HepG2 (cell line): ENCODE data around the gene TGFA. TPM values are rescaled to one million over a fixed set of nuclear protein-coding genes. Genes with fewer than 3 reads are reported as not detected.

Source experiments
- ATAC-seq: fragments of 200-7000 bp; cut with Tn5 transposase; 3 replicates; pipeline ENCODE4 v1.9.1; 2020; ENCODE audit warnings: mild to moderate bottlenecking, moderate library complexity
- BruUV-seq: library from RNA; stranded (reverse); fragments of 400-500 nt; replicated peaks from 2 replicates; lab custom pipeline; 2021; lab: Mats Ljungman, UMichigan
- CTCF ChIA-PET: fragments of 300-600 bp; formaldehyde crosslinking; extraction: SDS; loops from one replicate; lab custom pipeline; 2021; ENCODE audit warnings: low total read pairs, inconsistent platforms, low intra/inter-chr PET ratio; lab: Yijun Ruan, JAX
- POLR2A ChIA-PET: fragments of 350-600 bp; sonication (Branson Sonifier 250); formaldehyde crosslinking; loops from one replicate; lab custom pipeline; 2020; ENCODE audit warnings: antibody characterized with exemption, inconsistent platforms; lab: Yijun Ruan, JAX
- DNase-seq: peaks from one replicate; pipeline ENCODE4 v3.0.0-alpha.2; 2015; ENCODE audit warnings: low spot score
- FAIRE-seq: peaks from 3 replicates; lab custom pipeline; 2011; peaks lifted over from hg19 to GRCh38; lab: Jason Lieb, UNC
- H2AFZ ChIP-seq: one replicate; pipeline ENCODE4 v1.6.1; 2011; ENCODE audit warnings: low read length, inconsistent platforms
- H3K27ac ChIP-seq: fragments of 300-600 bp; 3 replicates; pipeline ENCODE4 v1.8.0; 2011; ENCODE audit warnings: mixed run types, mild to moderate bottlenecking, mixed read lengths, low read length, inconsistent platforms; ENCODE audit not compliant: insufficient read depth; ENCODE audit errors: extremely low read length
- H3K27me3 ChIP-seq, 2 experiments: fragments of 200-600 bp in 1 of 2; 2 replicates in 1 of 2; 3 replicates in 1 of 2; pipeline versions ENCODE4 v1.6.0 to v1.8.0; 2011; ENCODE audit warnings: low read length in 2 of 2, mild to moderate bottlenecking in 2 of 2, moderate library complexity in 2 of 2, inconsistent platforms in 1 of 2; ENCODE audit not compliant: insufficient read depth in 2 of 2, control insufficient read depth in 1 of 2
- H3K36me3 ChIP-seq, 2 experiments: fragments of 200-600 bp in 1 of 2; replicated peaks in 1 of 2; 2 replicates in 1 of 2; 3 replicates in 1 of 2; pipeline versions ENCODE4 v1.5.1 to v1.8.0; 2011; ENCODE audit warnings: low read length in 2 of 2, inconsistent platforms in 1 of 2; ENCODE audit not compliant: insufficient read depth in 2 of 2, control insufficient read depth in 1 of 2
- H3K4me1 ChIP-seq: 2 replicates; pipeline ENCODE4 v1.5.1; 2012; ENCODE audit warnings: low read length, inconsistent platforms; ENCODE audit not compliant: insufficient read depth
- H3K4me2 ChIP-seq: 2 replicates; pipeline ENCODE4 v1.6.0; 2011; ENCODE audit warnings: low read depth, low read length, inconsistent platforms
- H3K4me3 ChIP-seq, 3 experiments: fragments of 200-600 bp in 1 of 3; sonication (generic), shearing (Covaris generic) in 1 of 3; replicated peaks in 1 of 3; 2 replicates each; pipeline ENCODE4 v1.5.1; 2011 to 2016; ENCODE audit warnings: low read length in 3 of 3, inconsistent platforms in 2 of 3, low read depth in 2 of 3, mild to moderate bottlenecking in 2 of 3, control low read depth in 1 of 3, mixed read lengths in 1 of 3; ENCODE audit not compliant: insufficient read depth in 1 of 3
- H3K79me2 ChIP-seq: one replicate; pipeline ENCODE4 v1.6.1; 2011; ENCODE audit warnings: low read length, inconsistent platforms; ENCODE audit not compliant: insufficient read depth
- H3K9ac ChIP-seq: 2 replicates; pipeline ENCODE4 v1.6.0; 2011; ENCODE audit warnings: mild to moderate bottlenecking, low read depth, low read length, inconsistent platforms; ENCODE audit not compliant: insufficient read depth
- H3K9me3 ChIP-seq: 2 replicates; pipeline ENCODE4 v1.5.1; 2012; ENCODE audit warnings: mild to moderate bottlenecking, low read length
- H4K20me1 ChIP-seq: 2 replicates; pipeline ENCODE4 v1.6.0; 2011; ENCODE audit warnings: inconsistent platforms, mild to moderate bottlenecking, low read length, moderate library complexity; ENCODE audit not compliant: insufficient read depth
- ATF4 ChIP-seq, 2 experiments: fragments of 450-650 bp in 1 of 2; sonication (generic) in 1 of 2; formaldehyde crosslinking; IDR thresholded peaks; 2 replicates each; pipeline versions ENCODE4 v1.5.0 to v1.8.0; 2020 to 2022; ENCODE audit warnings: mild to moderate bottlenecking in 1 of 2, missing genetic modification reagents in 1 of 2
- FOXK2 ChIP-seq: fragments of 450-650 bp; IDR thresholded peaks from 2 replicates; pipeline ENCODE4 v1.6.1; 2016
- FOXO1 ChIP-seq: sonication (generic); formaldehyde crosslinking; IDR thresholded peaks from 2 replicates; pipeline ENCODE4 v1.4.0; 2020; ENCODE audit warnings: missing genetic modification reagents
- FOXO4 ChIP-seq: sonication (generic); formaldehyde crosslinking; conservative IDR thresholded peaks from 2 replicates; pipeline ENCODE4 v1.8.1; 2023; ENCODE audit warnings: missing genetic modification reagents
- HNRNPUL1 ChIP-seq: fragments of 200-400 bp; formaldehyde crosslinking; IDR thresholded peaks from 2 replicates; pipeline ENCODE4 v1.6.1; 2017; ENCODE audit warnings: low read depth, mild to moderate bottlenecking, low read length, moderate library complexity
- KDM3A ChIP-seq: IDR thresholded peaks from 2 replicates; pipeline ENCODE4 v1.6.1; 2018; ENCODE audit warnings: low read depth, missing compliant biosample characterization
- MAX ChIP-seq: IDR thresholded peaks from 2 replicates; pipeline ENCODE4 v1.6.1; 2012; ENCODE audit warnings: inconsistent platforms
- NFYB ChIP-seq: sonication (generic); formaldehyde crosslinking; IDR thresholded peaks from 2 replicates; pipeline ENCODE4 v1.4.0; 2020; ENCODE audit warnings: missing genetic modification reagents
- PCBP2 ChIP-seq: fragments of 200-400 bp; formaldehyde crosslinking; optimal IDR thresholded peaks from 2 replicates; pipeline ENCODE3; 2018; ENCODE audit warnings: low read length, low read depth; ENCODE audit not compliant: poor library complexity, severe bottlenecking
- RARG ChIP-seq: sonication (generic); formaldehyde crosslinking; IDR thresholded peaks from 2 replicates; pipeline ENCODE4 v1.4.0; 2020; ENCODE audit warnings: low read depth, mild to moderate bottlenecking, missing genetic modification reagents
- RFX1 ChIP-seq: fragments of 450-650 bp; IDR thresholded peaks from 2 replicates; pipeline ENCODE4 v1.6.1; 2017
- SALL2 ChIP-seq: sonication (generic); formaldehyde crosslinking; IDR thresholded peaks from 2 replicates; pipeline ENCODE4 v1.8.1; 2023; ENCODE audit warnings: mild to moderate bottlenecking, missing genetic modification reagents, inconsistent platforms
- SKI ChIP-seq: fragments of 450-650 bp; IDR thresholded peaks from one replicate; pipeline ENCODE4 v1.6.1; 2018; ENCODE audit warnings: mild to moderate bottlenecking; ENCODE audit not compliant: partially characterized antibody
- TBP ChIP-seq: sonication (generic); formaldehyde crosslinking; IDR thresholded peaks from 2 replicates; pipeline ENCODE4 v1.5.0; 2020; ENCODE audit warnings: missing genetic modification reagents
- THAP8 ChIP-seq: sonication (generic); formaldehyde crosslinking; IDR thresholded peaks from 2 replicates; pipeline ENCODE4 v1.5.1; 2020; ENCODE audit warnings: missing genetic modification reagents, mild to moderate bottlenecking, borderline replicate concordance
- U2AF2 ChIP-seq: fragments of 200-400 bp; formaldehyde crosslinking; IDR thresholded peaks from 2 replicates; pipeline ENCODE4 v1.6.1; 2017; ENCODE audit warnings: low read depth, mild to moderate bottlenecking, low read length
- ZNF546 ChIP-seq: sonication (generic); formaldehyde crosslinking; conservative IDR thresholded peaks from 2 replicates; pipeline ENCODE4 v1.8.1; 2023; ENCODE audit warnings: mild to moderate bottlenecking, missing genetic modification reagents
- ZNF598 ChIP-seq: sonication (generic); formaldehyde crosslinking; IDR thresholded peaks from 2 replicates; pipeline ENCODE4 v1.5.1; 2020; ENCODE audit warnings: mild to moderate bottlenecking, missing genetic modification reagents, borderline replicate concordance
- ZNF790 ChIP-seq: sonication (generic); formaldehyde crosslinking; IDR thresholded peaks from 2 replicates; pipeline ENCODE4 v1.8.0; 2022; ENCODE audit warnings: missing genetic modification reagents, mild to moderate bottlenecking, borderline replicate concordance
- WGBS: methylation state at CpG from one replicate; pipeline ENCODE4 v1.1.6; 2017; ENCODE audit warnings: low lambda C conversion rate; 5-methylcytosine and 5-hydroxymethylcytosine counted together
- in situ Hi-C: cut with HindIII; loops from 2 replicates; pipeline ENCODE4 v1.10.0; 2017; ENCODE audit warnings: low pct_unique_long_range_greater_than_20kb; ENCODE audit not compliant: extremely low pct_ligation_motif_present
- intact Hi-C: fragments of 100-400 bp; cut with micrococcal nuclease; formaldehyde crosslinking; loops from one replicate; pipeline ENCODE4 v1.10.0; 2022; ENCODE audit not compliant: unreplicated experiment
- polyA plus RNA-seq, 8 experiments: library from polyadenylated mRNA; depleted of rRNA in 3 of 8; stranded (reverse) in 7 of 8; unstranded in 1 of 8; fragments of >200 nt; fragmentation: Illumina TruSeq in 4 of 8; extraction: Trizol in 4 of 8; gene quantifications; 2 replicates each; pipeline versions ENCODE4 v1.2.1 to v1.2.3, GENCODE V29; 2011 to 2016; ENCODE audit warnings: low read depth in 4 of 8, missing spikeins in 1 of 8, mixed read lengths in 1 of 8; ENCODE audit not compliant: insufficient read depth in 1 of 8
- total RNA-seq, 5 experiments: library from RNA; depleted of rRNA; stranded (reverse); fragments of >200 nt; fragmentation: Illumina TruSeq; extraction: Trizol; gene quantifications; 2 replicates each; pipeline ENCODE4 v1.2.3, GENCODE V29; 2016; ENCODE audit warnings: low read depth in 1 of 5

Gene TGFA
- total and polyA plus RNA-seq, 2 of the 13 experiments (the other 11 are each of a cell fraction or from before 2014, with no cell fraction given) = 7.8 to 15.3 TPM

GRCh38 chr2:70548233-70548632 lies 5.4 kb downstream of the TGFA start:
- no peak overlapping the region for H3K27ac ChIP-seq
- POLR2A ChIA-PET = no interaction called here
- in situ Hi-C loops = no loop called here
- no peaks in the 10 kb centered on the region; a peak in 1 of 5 replicates for H3K27me3 ChIP-seq
- intact Hi-C loops = no loop called here
- H3K4me1 ChIP-seq = peaks cover 19% of the 10 kb centered on the region
- no peak overlapping the region for H3K9ac ChIP-seq
- no peak overlapping the region for H3K4me3 ChIP-seq
- no TSS peak for BruUV-seq
- no peaks in the 10 kb centered on the region for H3K9me3 ChIP-seq
- DNase-seq = no peak
- H2AFZ ChIP-seq = no peak overlapping the region
- H3K4me2 ChIP-seq = no peak overlapping the region
- 94% methylated on average over 6 of the region's 6 CpGs for WGBS
- ATAC-seq = no peak
- peaks cover 46% of the 10 kb centered on the region for H3K79me2 ChIP-seq
- FAIRE-seq = no peak
- TF ChIP-seq ZNF790 (CRISPR knock-in tag) (no peak), ATF4 (CRISPR knock-in tag; IDR thresholded peaks at IDR 0.05) (no peak), MAX (no peak), FOXO4 (CRISPR knock-in tag) (no peak), RFX1 (no peak), ZNF598 (CRISPR knock-in tag) (no peak), PCBP2 (no peak), RARG (no peak), SALL2 (no peak), THAP8 (CRISPR knock-in tag) (no peak), U2AF2 (no peak), HNRNPUL1 (no peak), KDM3A (CRISPR knock-in tag) (no peak), FOXK2 (no peak), SKI (no peak), ZNF546 (no peak), FOXO1 (CRISPR knock-in tag) (no peak), NFYB (CRISPR knock-in tag) (no peak), TBP (CRISPR knock-in tag) (no peak)
- H4K20me1 ChIP-seq = peaks cover 5% of the 10 kb centered on the region; the same call in 1 of the 2 replicates
- CTCF ChIA-PET = no interaction called here
- no peaks in the 10 kb centered on the region for H3K36me3 ChIP-seq
